K562 (cell line): Measurements from ENCODE around the gene VDR. TPM values are rescaled to one million over a fixed set of nuclear protein-coding genes. Genes with fewer than 3 reads are reported as not detected.
A peak's percentile ranks its signal among the peaks of the same experiment; 100 is the strongest.

ENCODE experiments used
- BRCA1 ChIP-seq, 2 experiments: fragments of 450-650 bp in 1 of 2; sonication (generic) in 1 of 2; formaldehyde crosslinking in 1 of 2; IDR thresholded peaks; 2 replicates each; pipeline versions ENCODE4 v1.5.0 to v1.6.1; 2017 to 2020; ENCODE audit warnings: mild to moderate bottlenecking in 1 of 2, missing genetic modification reagents in 1 of 2
- GABPB2 ChIP-seq: fragments of 250-450 bp; sonication (Bioruptor Pico); conservative IDR thresholded peaks from 2 replicates; pipeline ENCODE4 v1.5.1; 2021; ENCODE audit warnings: mild to moderate bottlenecking
- GATA2 ChIP-seq: sonication (generic); formaldehyde crosslinking; IDR thresholded peaks from 2 replicates; pipeline ENCODE4 v1.4.0; 2020; ENCODE audit warnings: mild to moderate bottlenecking, missing genetic modification reagents
- HNRNPH1 ChIP-seq: fragments of 200-400 bp; formaldehyde crosslinking; optimal IDR thresholded peaks from 2 replicates; pipeline ENCODE3; 2017; ENCODE audit warnings: low read depth, mild to moderate bottlenecking, low read length, moderate library complexity
- IRF2 ChIP-seq: sonication (generic); formaldehyde crosslinking; IDR thresholded peaks from 2 replicates; pipeline ENCODE4 v1.8.1; 2022; ENCODE audit warnings: mild to moderate bottlenecking, missing genetic modification reagents
- PHF8 ChIP-seq: fragments of 200-600 bp; sonication (generic); IDR thresholded peaks from 2 replicates; pipeline ENCODE4 v1.6.1; 2012; ENCODE audit warnings: mixed run types, mild to moderate bottlenecking, inconsistent platforms, low read length, moderate library complexity, borderline replicate concordance
- PTRF ChIP-seq: fragments of 450-650 bp; IDR thresholded peaks from 2 replicates; pipeline ENCODE4 v1.6.1; 2016; ENCODE audit warnings: mild to moderate bottlenecking, missing genetic modification characterization, missing compliant biosample characterization
- SAFB ChIP-seq: fragments of 200-400 bp; formaldehyde crosslinking; IDR thresholded peaks from 2 replicates; pipeline ENCODE4 v1.6.1; 2017; ENCODE audit warnings: low read depth, low read length, borderline replicate concordance
- SRF ChIP-seq, 2 experiments: fragments of 250-450, 450-650 bp in 1 of 2; sonication (Bioruptor Pico) in 1 of 2; sonication (generic) in 1 of 2; formaldehyde crosslinking; IDR thresholded peaks; 2 replicates each; pipeline versions ENCODE4 v1.5.0 to v1.5.1; 2020 to 2022; ENCODE audit warnings: mild to moderate bottlenecking in 1 of 2, missing genetic modification reagents in 1 of 2
- SRSF9 ChIP-seq: fragments of 200-400 bp; formaldehyde crosslinking; IDR thresholded peaks from 2 replicates; pipeline ENCODE4 v1.6.1; 2017; ENCODE audit warnings: low read depth, low read length, borderline replicate concordance
- TEAD2 ChIP-seq: fragments of 450-650 bp; IDR thresholded peaks from 2 replicates; pipeline ENCODE4 v1.6.1; 2016; ENCODE audit warnings: missing genetic modification characterization, control low read depth, missing compliant biosample characterization
- U2AF1 ChIP-seq: fragments of 200-400 bp; formaldehyde crosslinking; optimal IDR thresholded peaks from 2 replicates; pipeline ENCODE3; 2017; ENCODE audit warnings: mild to moderate bottlenecking, low read depth, low read length, moderate library complexity
- ZNF551 ChIP-seq: fragments of 250-450 bp; sonication (Bioruptor Pico); IDR thresholded peaks from 2 replicates; pipeline ENCODE4 v1.5.0; 2021; ENCODE audit warnings: mild to moderate bottlenecking, moderate library complexity
- ZNF584 ChIP-seq: fragments of 200-800 bp; sonication (Bioruptor generic); IDR thresholded peaks from 2 replicates; pipeline ENCODE4 v1.6.1; 2016; ENCODE audit warnings: low read depth, mild to moderate bottlenecking, missing genetic modification characterization, missing compliant biosample characterization
- ZNF77 ChIP-seq: fragments of 250-450 bp; sonication (Bioruptor Pico); IDR thresholded peaks from 2 replicates; pipeline ENCODE4 v1.5.0; 2020
- polyA plus RNA-seq, 8 experiments: library from polyadenylated mRNA; depleted of rRNA in 4 of 8; stranded (reverse) in 5 of 8; unstranded in 3 of 8; fragments of >200 nt; fragmentation: Nextera tagmentation in 2 of 8; fragmentation: Illumina TruSeq in 1 of 8; extraction: Ambion mirVana in 2 of 8; extraction: Trizol in 1 of 8; gene quantifications; 2 replicates each; pipeline versions ENCODE4 v1.2.1 to v1.2.3, GENCODE V29; 2011 to 2014; ENCODE audit warnings: inconsistent platforms in 1 of 8, missing spikeins in 1 of 8
- total RNA-seq, 7 experiments: library from RNA; depleted of rRNA in 6 of 7; stranded (reverse); fragments of >200 nt in 6 of 7; fragmentation: Illumina TruSeq in 2 of 7; extraction: Trizol in 2 of 7; gene quantifications; 2 replicates each; pipeline versions ENCODE4 v1.2.1 to v1.2.3, GENCODE V29; 2011 to 2021; ENCODE audit warnings: low replicate concordance in 1 of 7
- TF ChIP-seq, protein P1 (sequence below), 2 experiments: fragments of 450-650 bp in 1 of 2; IDR thresholded peaks; 2 replicates each; pipeline ENCODE4 v1.6.1; 2011 to 2017; ENCODE audit warnings: low read depth in 2 of 2, antibody characterized with exemption in 1 of 2, borderline replicate concordance in 1 of 2, low read length in 1 of 2, mild to moderate bottlenecking in 1 of 2, mixed read lengths in 1 of 2; ENCODE audit not compliant: control insufficient read depth in 1 of 2
- TF ChIP-seq, protein P2 (sequence below): sonication (generic); formaldehyde crosslinking; IDR thresholded peaks from 2 replicates; pipeline ENCODE4 v1.8.0; 2022; ENCODE audit warnings: mild to moderate bottlenecking, missing genetic modification reagents
- TF ChIP-seq, protein P3 (sequence below): fragments of 450-650 bp; IDR thresholded peaks from 2 replicates; pipeline ENCODE4 v1.6.1; 2017; ENCODE audit warnings: mild to moderate bottlenecking, moderate library complexity
- TF ChIP-seq, protein P4 (sequence below): sonication (generic); formaldehyde crosslinking; IDR thresholded peaks from 2 replicates; pipeline ENCODE4 v1.8.1; 2022; ENCODE audit warnings: missing genetic modification reagents

Gene VDR
- total and polyA plus RNA-seq, 9 of the 15 experiments (the other 6 are each of a cell fraction or from before 2014, with no cell fraction given), result 0.61 to 4.8 (median 2.0) TPM

DNA sequence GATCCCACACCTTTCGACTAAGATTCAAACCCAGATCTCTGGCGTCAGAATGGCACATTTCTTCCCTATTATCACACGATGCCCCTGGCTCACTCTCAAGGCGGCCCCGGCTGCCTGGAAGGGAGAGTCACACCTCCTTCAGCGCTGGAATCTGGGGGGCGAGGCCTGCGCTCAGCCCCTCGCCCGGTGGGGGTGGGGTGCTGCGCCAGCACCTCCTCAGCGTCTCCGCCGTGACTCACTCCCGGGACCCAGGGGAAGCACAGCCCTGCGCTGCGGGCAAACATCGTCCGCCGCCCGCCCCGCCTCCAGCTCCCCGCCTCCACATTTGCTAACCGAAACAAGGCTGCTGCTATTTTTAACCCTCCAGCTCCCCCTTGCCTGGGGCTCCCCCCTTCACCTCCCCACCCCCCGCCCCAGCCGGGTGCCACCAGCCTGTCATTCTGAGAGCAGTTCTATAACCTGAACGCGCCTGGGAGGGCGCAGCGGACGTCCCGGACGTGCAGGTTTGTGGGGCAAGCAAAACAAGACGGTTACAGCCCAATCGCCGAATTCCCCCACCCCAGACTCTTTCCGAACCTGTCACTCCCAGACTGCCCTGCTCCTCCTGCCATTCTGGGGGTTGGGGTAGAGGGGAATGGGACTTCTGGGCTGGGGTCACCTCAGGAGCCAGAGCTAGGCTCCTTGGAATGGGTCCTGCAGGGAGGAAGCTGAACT, 91.8 kb downstream of the VDR start (continued):
- TF ChIP-seq, protein P1, sequence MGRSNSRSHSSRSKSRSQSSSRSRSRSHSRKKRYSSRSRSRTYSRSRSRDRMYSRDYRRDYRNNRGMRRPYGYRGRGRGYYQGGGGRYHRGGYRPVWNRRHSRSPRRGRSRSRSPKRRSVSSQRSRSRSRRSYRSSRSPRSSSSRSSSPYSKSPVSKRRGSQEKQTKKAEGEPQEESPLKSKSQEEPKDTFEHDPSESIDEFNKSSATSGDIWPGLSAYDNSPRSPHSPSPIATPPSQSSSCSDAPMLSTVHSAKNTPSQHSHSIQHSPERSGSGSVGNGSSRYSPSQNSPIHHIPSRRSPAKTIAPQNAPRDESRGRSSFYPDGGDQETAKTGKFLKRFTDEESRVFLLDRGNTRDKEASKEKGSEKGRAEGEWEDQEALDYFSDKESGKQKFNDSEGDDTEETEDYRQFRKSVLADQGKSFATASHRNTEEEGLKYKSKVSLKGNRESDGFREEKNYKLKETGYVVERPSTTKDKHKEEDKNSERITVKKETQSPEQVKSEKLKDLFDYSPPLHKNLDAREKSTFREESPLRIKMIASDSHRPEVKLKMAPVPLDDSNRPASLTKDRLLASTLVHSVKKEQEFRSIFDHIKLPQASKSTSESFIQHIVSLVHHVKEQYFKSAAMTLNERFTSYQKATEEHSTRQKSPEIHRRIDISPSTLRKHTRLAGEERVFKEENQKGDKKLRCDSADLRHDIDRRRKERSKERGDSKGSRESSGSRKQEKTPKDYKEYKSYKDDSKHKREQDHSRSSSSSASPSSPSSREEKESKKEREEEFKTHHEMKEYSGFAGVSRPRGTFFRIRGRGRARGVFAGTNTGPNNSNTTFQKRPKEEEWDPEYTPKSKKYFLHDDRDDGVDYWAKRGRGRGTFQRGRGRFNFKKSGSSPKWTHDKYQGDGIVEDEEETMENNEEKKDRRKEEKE (IDR thresholded peaks at IDR 0.05; ENCODE audit: borderline replicate concordance in 1 of 2, control insufficient read depth in 1 of 2, low read depth in 2 of 2, low read length in 1 of 2), result 0 out of 4 replicates have a peak, but pooled peaks of 1 of the 2 experiments have one; percentile 31
- no peak for TF ChIP-seq TEAD2 (tag)
- TF ChIP-seq GABPB2 (CRISPR knock-in tag), result no peak
- TF ChIP-seq SAFB, result no peak
- TF ChIP-seq, protein P2, sequence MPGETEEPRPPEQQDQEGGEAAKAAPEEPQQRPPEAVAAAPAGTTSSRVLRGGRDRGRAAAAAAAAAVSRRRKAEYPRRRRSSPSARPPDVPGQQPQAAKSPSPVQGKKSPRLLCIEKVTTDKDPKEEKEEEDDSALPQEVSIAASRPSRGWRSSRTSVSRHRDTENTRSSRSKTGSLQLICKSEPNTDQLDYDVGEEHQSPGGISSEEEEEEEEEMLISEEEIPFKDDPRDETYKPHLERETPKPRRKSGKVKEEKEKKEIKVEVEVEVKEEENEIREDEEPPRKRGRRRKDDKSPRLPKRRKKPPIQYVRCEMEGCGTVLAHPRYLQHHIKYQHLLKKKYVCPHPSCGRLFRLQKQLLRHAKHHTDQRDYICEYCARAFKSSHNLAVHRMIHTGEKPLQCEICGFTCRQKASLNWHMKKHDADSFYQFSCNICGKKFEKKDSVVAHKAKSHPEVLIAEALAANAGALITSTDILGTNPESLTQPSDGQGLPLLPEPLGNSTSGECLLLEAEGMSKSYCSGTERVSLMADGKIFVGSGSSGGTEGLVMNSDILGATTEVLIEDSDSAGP (CRISPR knock-in tag), result no peak
- TF ChIP-seq, protein P3, sequence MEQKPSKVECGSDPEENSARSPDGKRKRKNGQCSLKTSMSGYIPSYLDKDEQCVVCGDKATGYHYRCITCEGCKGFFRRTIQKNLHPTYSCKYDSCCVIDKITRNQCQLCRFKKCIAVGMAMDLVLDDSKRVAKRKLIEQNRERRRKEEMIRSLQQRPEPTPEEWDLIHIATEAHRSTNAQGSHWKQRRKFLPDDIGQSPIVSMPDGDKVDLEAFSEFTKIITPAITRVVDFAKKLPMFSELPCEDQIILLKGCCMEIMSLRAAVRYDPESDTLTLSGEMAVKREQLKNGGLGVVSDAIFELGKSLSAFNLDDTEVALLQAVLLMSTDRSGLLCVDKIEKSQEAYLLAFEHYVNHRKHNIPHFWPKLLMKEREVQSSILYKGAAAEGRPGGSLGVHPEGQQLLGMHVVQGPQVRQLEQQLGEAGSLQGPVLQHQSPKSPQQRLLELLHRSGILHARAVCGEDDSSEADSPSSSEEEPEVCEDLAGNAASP, result no peak
- no peak for TF ChIP-seq SRSF9
- TF ChIP-seq ZNF584 (CRISPR knock-in tag), result 0 out of 2 replicates have a peak, but pooled peaks have one; percentile 69
- no peak for TF ChIP-seq GATA2 (CRISPR knock-in tag)
- TF ChIP-seq HNRNPH1, result no peak
- TF ChIP-seq, protein P4, sequence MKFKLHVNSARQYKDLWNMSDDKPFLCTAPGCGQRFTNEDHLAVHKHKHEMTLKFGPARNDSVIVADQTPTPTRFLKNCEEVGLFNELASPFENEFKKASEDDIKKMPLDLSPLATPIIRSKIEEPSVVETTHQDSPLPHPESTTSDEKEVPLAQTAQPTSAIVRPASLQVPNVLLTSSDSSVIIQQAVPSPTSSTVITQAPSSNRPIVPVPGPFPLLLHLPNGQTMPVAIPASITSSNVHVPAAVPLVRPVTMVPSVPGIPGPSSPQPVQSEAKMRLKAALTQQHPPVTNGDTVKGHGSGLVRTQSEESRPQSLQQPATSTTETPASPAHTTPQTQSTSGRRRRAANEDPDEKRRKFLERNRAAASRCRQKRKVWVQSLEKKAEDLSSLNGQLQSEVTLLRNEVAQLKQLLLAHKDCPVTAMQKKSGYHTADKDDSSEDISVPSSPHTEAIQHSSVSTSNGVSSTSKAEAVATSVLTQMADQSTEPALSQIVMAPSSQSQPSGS (CRISPR knock-in tag), result no peak
- TF ChIP-seq IRF2 (CRISPR knock-in tag), result no peak
- TF ChIP-seq ZNF551 (CRISPR knock-in tag), result no peak
- no peak for TF ChIP-seq BRCA1 (IDR thresholded peaks at IDR 0.05)
- no peak for TF ChIP-seq BRCA1 (CRISPR knock-in tag; IDR thresholded peaks at IDR 0.05)
- no peak for TF ChIP-seq SRF (CRISPR knock-in tag; IDR thresholded peaks at IDR 0.05)
- no peak for TF ChIP-seq PTRF (tag)
- TF ChIP-seq PHF8, result peak; percentile 35; the same call in 1 of the 2 replicates
- no peak for TF ChIP-seq U2AF1
- TF ChIP-seq ZNF77 (CRISPR knock-in tag), result no peak
